Lower leg skin (tissue), 4 donors: ENCODE results near the gene ZNF185. TPM values are rescaled to one million over a fixed set of nuclear protein-coding genes. Genes with fewer than 3 reads are reported as not detected.

Experiments used
- DNase-seq, 2 donors: peaks; one replicate each; pipeline ENCODE4 v3.0.0-alpha.2; 2019; ENCODE audit warnings: low spot score in 2 of 2
- H3K4me3 ChIP-seq: fragments of 200-600 bp; sonication (generic); 2 replicates; pipeline ENCODE4 v1.5.1; 2017; ENCODE audit warnings: mild to moderate bottlenecking, low read depth; ENCODE audit not compliant: poor library complexity, severe bottlenecking
- CTCF ChIP-seq, 3 donors: fragments of 450-650 bp; IDR thresholded peaks; one replicate each; pipeline ENCODE4 v1.5.1; 2016; ENCODE audit warnings: antibody characterized with exemption in 3 of 3, mild to moderate bottlenecking in 3 of 3, moderate library complexity in 2 of 3
- POLR2A ChIP-seq, 2 donors: fragments of 450-650 bp; IDR thresholded peaks; one replicate each; pipeline ENCODE4 v1.6.1; 2016 to 2017; ENCODE audit warnings: antibody characterized with exemption in 2 of 2, mild to moderate bottlenecking in 1 of 2, moderate library complexity in 1 of 2
- WGBS, 2 donors: methylation state at CpG; one replicate each; pipeline ENCODE4 v1.1.5; 2018; 5-methylcytosine and 5-hydroxymethylcytosine counted together
- intact Hi-C: fragments of 100-400 bp; cut with DNase I; formaldehyde crosslinking; loops from one replicate; pipeline ENCODE4 v1.15.0; 2023; ENCODE audit warnings: low total_unique reads
- total RNA-seq, 4 donors: library from RNA; depleted of rRNA; stranded (reverse); fragments of >200 nt; gene quantifications; one replicate each; pipeline ENCODE4 v1.1.0, GENCODE V29; 2016

The ZNF185 gene
- total RNA-seq, 4 donors from 2014 or later: 58.8 to 77.1 (median 72.1) TPM

DNA sequence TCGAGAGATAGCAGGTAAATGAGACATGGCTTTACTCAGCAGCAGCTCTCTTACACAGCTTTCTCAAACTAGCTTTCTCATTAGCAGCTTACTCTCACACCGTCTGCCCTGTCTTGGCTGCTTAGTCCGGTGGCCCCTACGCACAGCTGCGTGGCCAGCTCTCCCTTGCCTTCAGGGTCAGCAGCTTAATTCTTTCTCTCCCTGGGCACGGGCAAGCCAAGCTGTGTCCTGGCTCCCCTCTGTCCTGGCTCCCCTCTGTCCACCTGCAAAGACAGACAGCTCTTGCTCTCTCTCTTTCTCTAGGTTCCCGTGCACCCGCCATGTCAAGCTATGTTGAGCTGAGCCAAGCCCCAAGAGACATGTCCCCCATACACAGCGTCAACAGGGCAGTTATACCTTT is 39.4 kb downstream of the ZNF185 start:
- no peak overlapping the region for H3K4me3 ChIP-seq
- WGBS, 2 donors: 88 to 96% methylated on average over 8 to 9 of the region's 9 CpGs
- TF ChIP-seq POLR2A (IDR thresholded peaks at IDR 0.05) (no peak), CTCF (IDR thresholded peaks at IDR 0.05) (no peak)
- DNase-seq: no peak
- intact Hi-C loops: no loop called here

DNA sequence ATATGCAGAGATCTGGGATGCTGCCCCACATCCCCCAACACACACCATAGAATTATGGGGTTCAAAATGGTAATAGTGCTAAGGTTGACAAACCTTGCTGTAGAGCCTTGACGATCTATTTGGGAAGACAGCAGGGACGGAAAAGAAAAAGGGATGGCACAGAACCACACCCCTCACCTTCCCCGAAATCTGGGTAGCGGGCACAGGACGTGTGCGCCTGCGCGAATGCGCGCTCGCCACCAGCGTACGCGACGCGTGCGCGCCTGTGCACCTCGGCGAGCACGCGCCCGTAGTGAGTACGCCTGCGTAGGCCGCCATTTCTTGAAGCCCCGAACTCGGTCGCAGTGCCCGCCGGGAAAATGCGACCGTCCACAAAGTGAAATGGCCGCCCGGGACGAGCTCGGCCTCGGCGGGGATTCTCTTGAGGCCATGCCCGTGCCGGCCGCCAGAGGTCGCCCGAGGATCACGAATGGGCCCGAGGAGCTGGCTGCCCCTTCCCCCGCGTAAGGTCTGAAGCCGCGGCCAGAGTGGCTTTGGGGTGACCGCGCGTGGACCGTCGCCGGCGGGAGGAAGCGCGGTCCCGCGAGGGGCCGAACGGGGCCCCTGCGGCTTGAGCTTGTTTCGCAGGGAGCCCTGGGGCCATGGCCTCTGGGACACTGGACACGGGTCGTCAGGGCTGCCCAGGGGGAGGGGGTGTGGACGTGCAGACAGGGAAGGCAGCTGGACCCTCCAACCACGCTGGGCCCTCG is 43.6 kb downstream of the ZNF185 start:
- TF ChIP-seq POLR2A (IDR thresholded peaks at IDR 0.05) (no peak), CTCF (IDR thresholded peaks at IDR 0.05) (peak in 1 of 3 donors; percentile 55)
- DNase-seq: peak; percentile 84 to 97
- WGBS, 2 donors: 0 to 31% methylated on average over 12 to 67 of the region's 70 CpGs
- H3K4me3 ChIP-seq: no peak overlapping the region
- intact Hi-C loops: no loop called here

GRCh38 chrX:152942077-152942442 is 44.2 kb downstream of the ZNF185 start:
- no peak for TF ChIP-seq CTCF (IDR thresholded peaks at IDR 0.05)
- TF ChIP-seq POLR2A (IDR thresholded peaks at IDR 0.05): no peak
- WGBS, 2 donors: 16 to 54% methylated on average over 8 to 11 of the region's 11 CpGs
- intact Hi-C loops: no loop called here
- DNase-seq: peak in 1 of 2 donors; percentile 14
- no peak overlapping the region for H3K4me3 ChIP-seq

DNA sequence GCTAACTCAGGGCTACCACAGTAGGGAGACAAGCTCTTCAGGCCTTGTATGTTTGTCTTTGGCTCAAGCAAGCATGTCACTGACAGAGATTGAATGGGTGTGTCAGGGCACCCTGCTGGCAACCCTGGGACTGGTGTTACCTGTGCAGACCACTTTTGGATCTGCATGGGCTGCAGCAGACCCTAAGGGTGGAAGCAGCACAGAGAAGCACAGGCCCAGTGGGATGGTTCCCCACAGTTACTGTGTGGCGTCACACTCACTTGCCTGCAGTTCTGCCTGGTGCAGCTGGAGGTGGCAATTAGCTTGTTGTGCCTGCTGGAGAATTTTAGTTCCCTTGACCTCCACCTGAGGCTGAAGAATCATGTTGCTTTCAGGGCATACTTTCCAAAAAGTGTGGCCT is 46.0 kb downstream of the ZNF185 start:
- WGBS, 2 donors: 100% methylated on average over 1 of the region's 1 CpG
- TF ChIP-seq CTCF (IDR thresholded peaks at IDR 0.05): no peak
- no peak for TF ChIP-seq POLR2A (IDR thresholded peaks at IDR 0.05)
- DNase-seq: no peak
- H3K4me3 ChIP-seq: no peak overlapping the region
- intact Hi-C loops: no loop called here

DNA sequence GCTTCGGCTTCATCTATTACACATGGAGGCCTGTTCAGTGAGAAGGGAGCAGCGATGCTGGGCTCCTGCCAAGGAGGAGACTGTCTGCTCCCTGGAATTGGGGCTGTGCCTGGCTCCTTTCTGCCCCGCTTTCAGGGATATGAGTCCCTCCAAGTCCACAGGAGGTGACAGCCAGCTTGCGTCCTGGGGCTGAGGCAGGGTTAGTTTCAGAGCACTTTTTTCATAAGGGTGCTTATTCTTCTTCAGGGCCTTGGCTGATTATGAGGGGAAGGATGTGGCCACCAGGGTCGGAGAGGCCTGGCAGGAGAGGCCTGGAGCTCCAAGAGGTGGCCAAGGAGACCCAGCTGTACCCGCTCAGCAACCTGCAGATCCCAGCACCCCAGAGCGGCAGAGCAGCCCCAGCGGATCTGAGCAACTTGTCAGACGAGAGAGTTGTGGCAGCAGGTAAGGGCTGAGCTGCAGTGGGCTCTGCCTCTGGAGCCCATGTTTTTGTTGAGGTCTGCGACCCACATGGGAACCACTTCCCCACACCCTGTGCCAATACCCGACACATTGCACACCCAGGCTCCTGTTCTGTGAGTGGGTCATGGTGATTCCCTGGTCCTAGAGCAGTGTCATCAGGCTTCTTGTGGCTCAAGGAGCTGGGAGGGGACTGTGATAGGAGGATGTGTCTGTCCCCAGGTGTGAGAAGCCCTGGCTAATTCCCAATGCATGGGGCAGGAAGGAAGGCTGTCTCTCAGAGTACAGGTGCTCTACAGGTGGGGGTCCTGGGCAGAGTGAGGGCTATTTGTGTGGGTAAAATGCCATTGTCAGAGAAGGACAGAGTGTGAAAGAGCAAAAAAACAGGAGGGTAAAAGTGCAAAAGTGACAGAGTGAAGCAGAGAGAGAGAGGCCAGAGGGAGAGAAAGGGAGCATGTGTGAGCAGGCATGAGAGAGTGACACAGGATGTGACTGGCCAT is 47.4 kb downstream of the ZNF185 start:
- no peak for DNase-seq
- no peak overlapping the region for H3K4me3 ChIP-seq
- 85 to 93% methylated on average over 9 to 11 of the region's 11 CpGs for WGBS, 2 donors
- intact Hi-C loops: no loop called here
- no peak for TF ChIP-seq CTCF (IDR thresholded peaks at IDR 0.05)
- no peak for TF ChIP-seq POLR2A (IDR thresholded peaks at IDR 0.05)
